Measurements from ENCODE around the gene OSCP1.

OSCP1 gene

GRCh38 chr1:36471830-36472641 is 21.8 kb upstream of the OSCP1 start:
- DNase-seq: no peak

- no peak for DNase-seq
Measured at GRCh38 chr1:36469163-36469562, 18.9 kb upstream of the OSCP1 start.

- DNase-seq: no peak
Measured at GRCh38 chr1:36467700-36468455, 17.6 kb upstream of the OSCP1 start.

- DNase-seq: no peak
Measured at GRCh38 chr1:36467027-36467410, 16.8 kb upstream of the OSCP1 start.

- DNase-seq: no peak
Measured at GRCh38 chr1:36466370-36467026, 16.2 kb upstream of the OSCP1 start.

GRCh38 chr1:36465731-36466369 is 15.6 kb upstream of the OSCP1 start:
- DNase-seq: no peak

GRCh38 chr1:36464605-36465393 is 14.5 kb upstream of the OSCP1 start:
- DNase-seq: no peak

- DNase-seq: peak; percentile 95
Measured at GRCh38 chr1:36463803-36464604, 13.8 kb upstream of the OSCP1 start, which contains the start of gene MRPS15. TSS of gene MRPS15 (minus strand) at chr1:36464384. CDS start at chr1:36464275, 109 bp downstream.

- DNase-seq: no peak
Measured at GRCh38 chr1:36463463-36463802, 13.2 kb upstream of the OSCP1 start.

- DNase-seq: no peak
Measured at GRCh38 chr1:36458910-36459309, 8.7 kb upstream of the OSCP1 start.

GRCh38 chr1:36457691-36458090 is 7.4 kb upstream of the OSCP1 start:
- peak; percentile 17 for DNase-seq

GRCh38 chr1:36456391-36456928 is 6.2 kb upstream of the OSCP1 start:
- DNase-seq: no peak

- no peak for DNase-seq
Measured at GRCh38 chr1:36455386-36455785, 5.1 kb upstream of the OSCP1 start.

- DNase-seq: no peak
Measured at GRCh38 chr1:36453600-36454388, 3.5 kb upstream of the OSCP1 start.

- no peak for DNase-seq
Measured at GRCh38 chr1:36453051-36453450, 2.8 kb upstream of the OSCP1 start.

GRCh38 chr1:36450919-36451305 is 661 bp upstream of the OSCP1 start:
- DNase-seq: no peak

- no peak for DNase-seq
Measured at GRCh38 chr1:36448530-36449056, 1.7 kb downstream of the OSCP1 start.

- no peak for DNase-seq
Measured at GRCh38 chr1:36447450-36447849, 2.8 kb downstream of the OSCP1 start.

GRCh38 chr1:36446746-36447145 is 3.5 kb downstream of the OSCP1 start:
- DNase-seq: no peak

GRCh38 chr1:36446271-36446670 is 4.0 kb downstream of the OSCP1 start:
- DNase-seq: no peak
